ENCODE data around the gene C10orf71. TPM values are rescaled to one million over a fixed set of nuclear protein-coding genes. Genes with fewer than 3 reads are reported as not detected.

C10orf71 gene
- total RNA-seq, 1 donor = not detected

DNA sequence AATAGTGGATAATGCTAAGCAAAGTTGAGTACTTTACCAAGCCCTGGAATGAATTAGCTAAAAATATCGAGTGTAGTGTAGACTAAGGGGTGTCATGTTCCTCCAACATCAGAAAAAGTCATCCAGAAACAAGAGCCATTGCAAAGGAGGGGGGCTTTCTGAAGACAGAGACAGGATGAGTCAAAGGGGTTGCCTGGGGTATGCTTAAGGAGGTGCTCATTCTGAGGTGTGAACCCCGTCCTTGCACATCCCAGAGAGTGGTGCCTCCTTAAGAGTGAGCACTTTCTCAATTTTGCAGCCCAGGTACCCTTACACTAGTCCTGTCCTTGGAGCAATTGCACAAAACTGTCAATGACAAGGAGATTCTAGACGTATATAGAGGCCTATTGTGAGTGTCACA is 43.1 kb upstream of the C10orf71 start:
- H3K4me3 ChIP-seq (ENCODE audit: low read depth, low read length) = no peak overlapping the region
- DNase-seq (ENCODE audit: low read depth) = no peak
- TF ChIP-seq, protein P1, sequence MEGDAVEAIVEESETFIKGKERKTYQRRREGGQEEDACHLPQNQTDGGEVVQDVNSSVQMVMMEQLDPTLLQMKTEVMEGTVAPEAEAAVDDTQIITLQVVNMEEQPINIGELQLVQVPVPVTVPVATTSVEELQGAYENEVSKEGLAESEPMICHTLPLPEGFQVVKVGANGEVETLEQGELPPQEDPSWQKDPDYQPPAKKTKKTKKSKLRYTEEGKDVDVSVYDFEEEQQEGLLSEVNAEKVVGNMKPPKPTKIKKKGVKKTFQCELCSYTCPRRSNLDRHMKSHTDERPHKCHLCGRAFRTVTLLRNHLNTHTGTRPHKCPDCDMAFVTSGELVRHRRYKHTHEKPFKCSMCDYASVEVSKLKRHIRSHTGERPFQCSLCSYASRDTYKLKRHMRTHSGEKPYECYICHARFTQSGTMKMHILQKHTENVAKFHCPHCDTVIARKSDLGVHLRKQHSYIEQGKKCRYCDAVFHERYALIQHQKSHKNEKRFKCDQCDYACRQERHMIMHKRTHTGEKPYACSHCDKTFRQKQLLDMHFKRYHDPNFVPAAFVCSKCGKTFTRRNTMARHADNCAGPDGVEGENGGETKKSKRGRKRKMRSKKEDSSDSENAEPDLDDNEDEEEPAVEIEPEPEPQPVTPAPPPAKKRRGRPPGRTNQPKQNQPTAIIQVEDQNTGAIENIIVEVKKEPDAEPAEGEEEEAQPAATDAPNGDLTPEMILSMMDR (IDR thresholded peaks at IDR 0.05; ENCODE audit: insufficient read depth, low read length) = no peak

DNA sequence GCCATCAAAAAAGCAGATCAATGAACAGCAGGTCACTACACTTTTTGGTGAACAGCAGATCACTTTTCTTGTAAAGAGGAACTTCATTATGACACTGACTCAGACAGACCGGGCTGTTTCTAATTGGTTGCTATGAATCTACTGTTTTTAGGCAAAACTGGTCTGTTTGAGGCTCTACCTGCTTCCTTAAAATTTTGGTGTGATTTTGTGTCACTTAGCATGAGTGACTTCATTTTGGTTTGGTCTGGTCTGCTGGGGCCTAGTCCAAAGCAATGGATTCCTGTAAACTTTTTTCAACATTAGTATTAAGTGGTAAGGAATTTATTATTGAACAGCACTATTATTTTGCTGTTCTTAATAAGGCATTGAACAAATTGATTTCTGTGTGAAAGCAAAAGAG is 41.8 kb upstream of the C10orf71 start:
- H3K4me3 ChIP-seq (ENCODE audit: low read depth, low read length) = no peak overlapping the region
- DNase-seq (ENCODE audit: low read depth) = no peak
- TF ChIP-seq, protein P1 (IDR thresholded peaks at IDR 0.05; ENCODE audit: insufficient read depth, low read length) = no peak

DNA sequence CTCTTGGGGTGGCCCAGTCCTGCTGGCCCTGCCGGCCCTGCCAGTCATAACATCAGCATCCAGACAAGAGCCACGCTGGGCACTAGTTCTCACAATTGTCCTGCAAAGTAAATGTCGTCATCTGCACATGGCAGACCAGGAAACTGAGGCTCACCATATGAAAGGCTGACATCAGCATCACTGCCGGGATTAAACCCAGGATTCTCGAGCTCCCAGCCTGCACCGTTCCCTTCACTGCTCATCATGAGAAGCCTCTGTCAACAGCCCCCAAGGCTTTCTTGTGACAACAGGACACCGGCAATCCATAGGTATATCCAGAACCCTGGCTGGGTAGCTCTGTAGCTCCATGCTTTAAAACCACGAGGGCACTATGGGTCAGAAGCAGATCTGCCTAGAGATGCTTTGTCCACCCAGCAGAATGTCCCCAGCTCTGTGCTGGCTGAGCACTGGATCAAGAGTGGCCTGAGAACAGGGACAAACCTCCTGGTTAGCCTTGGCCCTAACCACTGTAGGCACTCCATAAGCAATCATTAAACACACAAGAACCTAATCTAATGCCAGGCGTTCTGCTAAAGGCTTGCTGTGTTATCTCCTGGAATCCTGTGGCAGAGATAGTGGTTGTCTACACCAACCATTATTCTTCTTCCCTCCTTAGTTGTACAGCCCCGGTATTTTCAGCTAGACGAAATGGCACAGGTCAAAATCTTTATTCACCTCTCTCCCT is 41.2 kb upstream of the C10orf71 start:
- H3K4me3 ChIP-seq (ENCODE audit: low read depth, low read length) = no peak overlapping the region
- TF ChIP-seq, protein P1 (IDR thresholded peaks at IDR 0.05; ENCODE audit: insufficient read depth, low read length) = no peak
- DNase-seq (ENCODE audit: low read depth) = no peak

DNA sequence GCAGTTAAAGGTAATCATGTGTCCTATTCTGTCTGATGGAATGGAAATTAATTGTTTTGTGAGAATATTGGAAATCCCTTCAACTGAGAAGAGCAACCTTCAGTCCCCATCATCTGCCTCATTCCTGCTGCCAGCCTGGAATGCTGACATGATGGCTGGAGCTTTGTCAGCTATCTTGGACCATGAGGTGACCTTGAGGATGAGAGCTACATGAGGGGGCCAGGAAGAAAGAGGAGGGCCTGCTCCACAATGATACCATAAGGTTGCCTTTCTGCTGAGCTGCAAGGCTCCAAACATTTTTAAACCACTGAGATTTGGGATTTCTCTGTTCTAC is 40.7 kb upstream of the C10orf71 start:
- no peak overlapping the region for H3K4me3 ChIP-seq (ENCODE audit: low read depth, low read length)
- TF ChIP-seq, protein P1 (IDR thresholded peaks at IDR 0.05; ENCODE audit: insufficient read depth, low read length) = no peak
- no peak for DNase-seq (ENCODE audit: low read depth)

DNA sequence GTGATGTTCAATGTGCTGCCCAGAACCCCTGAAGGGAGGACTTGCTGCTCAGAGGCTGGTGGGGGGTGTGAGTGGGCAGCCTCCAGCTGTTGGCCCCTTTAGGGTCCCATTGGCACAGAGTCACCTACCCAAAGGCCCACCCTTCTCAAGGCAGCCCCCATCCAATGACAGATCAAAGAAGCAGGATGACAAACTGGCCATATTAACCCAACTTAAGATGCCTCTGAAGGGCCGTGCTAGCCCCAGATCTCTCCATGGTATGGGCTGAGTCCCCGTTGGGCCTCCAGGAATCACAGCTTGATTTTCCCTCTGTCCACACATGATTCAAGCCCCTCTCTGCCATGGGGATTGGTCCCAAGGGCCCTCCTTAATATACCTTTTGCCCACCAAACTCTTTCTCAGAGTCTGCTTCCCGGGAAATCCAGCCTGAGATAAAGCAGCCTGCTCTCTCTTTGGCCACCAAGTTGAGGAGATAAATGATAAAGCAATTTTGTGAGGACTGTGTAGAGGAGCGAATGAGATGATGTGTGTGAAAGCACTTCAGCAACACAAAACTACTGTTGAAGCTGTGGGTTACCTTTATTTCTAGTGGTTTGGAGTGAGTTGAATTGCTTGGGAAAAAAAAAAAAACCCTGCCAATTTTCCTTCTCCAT is 38.2 kb upstream of the C10orf71 start:
- DNase-seq (ENCODE audit: low read depth) = no peak
- no peak overlapping the region for H3K4me3 ChIP-seq (ENCODE audit: low read depth, low read length)
- TF ChIP-seq, protein P1 (IDR thresholded peaks at IDR 0.05; ENCODE audit: insufficient read depth, low read length) = no peak

DNA sequence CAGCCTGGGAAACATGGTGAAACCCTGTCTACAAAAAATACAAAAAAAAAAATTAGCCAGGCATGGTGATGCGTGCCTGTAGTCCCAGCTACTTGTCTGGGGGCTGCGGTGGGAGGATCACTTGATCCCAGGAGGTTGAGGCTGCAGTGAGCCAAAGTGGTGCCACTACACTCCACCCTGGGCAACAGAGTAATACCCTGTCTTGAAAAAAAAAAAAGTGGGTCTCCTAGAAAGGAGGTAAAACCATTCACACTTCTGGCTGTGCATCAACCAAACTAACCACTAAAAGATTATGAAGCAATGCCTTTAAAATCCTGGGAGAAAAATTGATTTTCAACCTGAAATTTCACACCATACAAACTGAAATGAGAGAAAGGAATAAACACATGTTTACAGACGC is 35.4 kb upstream of the C10orf71 start:
- DNase-seq (ENCODE audit: low read depth) = no peak
- TF ChIP-seq, protein P1 (IDR thresholded peaks at IDR 0.05; ENCODE audit: insufficient read depth, low read length) = no peak
- H3K4me3 ChIP-seq (ENCODE audit: low read depth, low read length) = no peak overlapping the region

Measured in fibroblast of the aortic adventitia (primary cell).